Endothelial cell of umbilical vein (primary cell): ENCODE measurements around the gene VPS8.

ENCODE experiments used
- EZH2 ChIP-seq: IDR thresholded peaks from 2 replicates; pipeline ENCODE4 v1.6.1; 2012; ENCODE audit warnings: borderline replicate concordance, low read depth, mild to moderate bottlenecking, moderate library complexity, low read length, inconsistent platforms; ENCODE audit not compliant: severe bottlenecking
- MAX ChIP-seq: IDR thresholded peaks from 2 replicates; pipeline ENCODE4 v1.6.1; 2011; ENCODE audit not compliant: insufficient read depth, insufficient read length

GRCh38 chr3:184896336-184896735 is 84.4 kb downstream of the VPS8 start:
- TF ChIP-seq EZH2 (no peak), MAX (no peak)
